Gastrocnemius medialis (tissue), 4 donors: ENCODE results near the gene CDH4. TPM values are rescaled to one million over a fixed set of nuclear protein-coding genes. Genes with fewer than 3 reads are reported as not detected.
"Not testable (repeated sequence)": the region's sequence is repeated elsewhere in the genome, so short reads cannot be mapped to it uniquely, and the experiment has no call there.

ENCODE experiments used
- ATAC-seq, 2 donors: fragments of 150-250 bp; one replicate each; pipeline ENCODE4 v1.9.1; 2016
- DNase-seq, 2 donors: peaks; one replicate each; pipeline ENCODE4 v3.0.0-alpha.2; 2019
- H3K27ac ChIP-seq, 4 donors: fragments of 200-600 bp; sonication (generic); 1 replicate in 1 of 4; 2 replicates in 3 of 4; pipeline ENCODE4 v1.5.1; 2016 to 2018; ENCODE audit warnings: mild to moderate bottlenecking in 2 of 4, moderate library complexity in 1 of 4
- H3K27me3 ChIP-seq, 3 donors: fragments of 200-600 bp; sonication (generic) in 2 of 3; 1 replicate in 1 of 3; 2 replicates in 2 of 3; pipeline versions ENCODE4 v1.5.1 to v1.6.0; 2016 to 2019; ENCODE audit warnings: mild to moderate bottlenecking in 1 of 3, moderate library complexity in 1 of 3
- H3K36me3 ChIP-seq, 2 donors: fragments of 200-600 bp; sonication (generic) in 1 of 2; one replicate each; pipeline ENCODE4 v1.5.1; 2017 to 2018
- H3K4me1 ChIP-seq, 2 donors: fragments of 200-600 bp; sonication (generic) in 1 of 2; one replicate each; pipeline ENCODE4 v1.5.1; 2016 to 2017; ENCODE audit warnings: mild to moderate bottlenecking in 2 of 2
- H3K4me3 ChIP-seq, 4 donors: fragments of 200-600 bp; sonication (generic) in 3 of 4; 1 replicate in 1 of 4; 2 replicates in 3 of 4; pipeline ENCODE4 v1.5.1; 2016 to 2019; ENCODE audit warnings: mild to moderate bottlenecking in 2 of 4
- H3K9me3 ChIP-seq, 3 donors: fragments of 200-600 bp; sonication (generic) in 2 of 3; 1 replicate in 1 of 3; 2 replicates in 2 of 3; pipeline ENCODE4 v1.5.1; 2016 to 2019
- POLR2A ChIP-seq, 2 donors: fragments of 450-650 bp; IDR thresholded peaks; one replicate each; pipeline ENCODE4 v1.6.1; 2017; ENCODE audit warnings: antibody characterized with exemption in 2 of 2, mild to moderate bottlenecking in 2 of 2, moderate library complexity in 2 of 2
- in situ Hi-C, 4 donors: fragments of 200-750 bp; cut with MboI; loops; one replicate each; pipeline versions ENCODE4 v1.15.0 to v1.8.0; 2017; ENCODE audit warnings: low sequenced_read_pairs in 4 of 4
- intact Hi-C: fragments of 100-400 bp; cut with DNase I; formaldehyde crosslinking; loops from one replicate; pipeline ENCODE4 v1.15.1; 2023; ENCODE audit warnings: low total_unique reads
- total RNA-seq, 4 donors: library from RNA; depleted of rRNA; stranded (reverse); fragments of >200 nt; gene quantifications; one replicate each; pipeline versions ENCODE4 v1.1.0 to v1.2.3, GENCODE V29; 2016
- TF ChIP-seq, protein P1 (sequence below), 5 experiments: fragments of 450-650 bp in 3 of 5; fragments of 200-600 bp in 2 of 5; sonication (generic) in 2 of 5; IDR thresholded peaks in 4 of 5; conservative IDR thresholded peaks in 1 of 5; 1 replicate in 4 of 5; 2 replicates in 1 of 5; pipeline ENCODE4 v1.5.1; 2016 to 2019; ENCODE audit warnings: antibody characterized with exemption in 5 of 5, mild to moderate bottlenecking in 3 of 5, moderate library complexity in 3 of 5

CDH4 gene
- total RNA-seq, 4 donors from 2014 or later: 0.38 to 1.2 (median 0.86) TPM

GRCh38 chr20:61400499-61400898 is 148.4 kb downstream of the CDH4 start:
- TF ChIP-seq, protein P1, sequence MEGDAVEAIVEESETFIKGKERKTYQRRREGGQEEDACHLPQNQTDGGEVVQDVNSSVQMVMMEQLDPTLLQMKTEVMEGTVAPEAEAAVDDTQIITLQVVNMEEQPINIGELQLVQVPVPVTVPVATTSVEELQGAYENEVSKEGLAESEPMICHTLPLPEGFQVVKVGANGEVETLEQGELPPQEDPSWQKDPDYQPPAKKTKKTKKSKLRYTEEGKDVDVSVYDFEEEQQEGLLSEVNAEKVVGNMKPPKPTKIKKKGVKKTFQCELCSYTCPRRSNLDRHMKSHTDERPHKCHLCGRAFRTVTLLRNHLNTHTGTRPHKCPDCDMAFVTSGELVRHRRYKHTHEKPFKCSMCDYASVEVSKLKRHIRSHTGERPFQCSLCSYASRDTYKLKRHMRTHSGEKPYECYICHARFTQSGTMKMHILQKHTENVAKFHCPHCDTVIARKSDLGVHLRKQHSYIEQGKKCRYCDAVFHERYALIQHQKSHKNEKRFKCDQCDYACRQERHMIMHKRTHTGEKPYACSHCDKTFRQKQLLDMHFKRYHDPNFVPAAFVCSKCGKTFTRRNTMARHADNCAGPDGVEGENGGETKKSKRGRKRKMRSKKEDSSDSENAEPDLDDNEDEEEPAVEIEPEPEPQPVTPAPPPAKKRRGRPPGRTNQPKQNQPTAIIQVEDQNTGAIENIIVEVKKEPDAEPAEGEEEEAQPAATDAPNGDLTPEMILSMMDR (IDR thresholded peaks at IDR 0.05 in 4 of 5, conservative IDR thresholded peaks at IDR 0.05 in 1 of 5): no peak
- TF ChIP-seq POLR2A (IDR thresholded peaks at IDR 0.05): no peak
- in situ Hi-C loops: no loop called here
- DNase-seq: no peak
- no peak overlapping the region for H3K4me3 ChIP-seq
- H3K4me1 ChIP-seq: no peaks in the 10 kb centered on the region
- H3K27ac ChIP-seq: no peak overlapping the region
- intact Hi-C loops: no loop called here
- ATAC-seq: no peak
- no peaks in the 10 kb centered on the region for H3K36me3 ChIP-seq
- H3K9me3 ChIP-seq: no peaks in the 10 kb centered on the region
- H3K27me3 ChIP-seq: no peaks in the 10 kb centered on the region

GRCh38 chr20:61404303-61404702 is 152.2 kb downstream of the CDH4 start:
- intact Hi-C loops: no loop called here
- DNase-seq (no peak), ATAC-seq (no peak)
- H3K4me1 ChIP-seq: no peaks in the 10 kb centered on the region
- in situ Hi-C loops: no loop called here
- TF ChIP-seq, protein P1 (IDR thresholded peaks at IDR 0.05 in 4 of 5, conservative IDR thresholded peaks at IDR 0.05 in 1 of 5): no peak
- TF ChIP-seq POLR2A (IDR thresholded peaks at IDR 0.05): no peak
- no peaks in the 10 kb centered on the region for H3K36me3 ChIP-seq
- no peak overlapping the region for H3K27ac ChIP-seq
- no peak overlapping the region for H3K4me3 ChIP-seq
- no peaks in the 10 kb centered on the region for H3K9me3 ChIP-seq
- no peaks in the 10 kb centered on the region for H3K27me3 ChIP-seq

DNA sequence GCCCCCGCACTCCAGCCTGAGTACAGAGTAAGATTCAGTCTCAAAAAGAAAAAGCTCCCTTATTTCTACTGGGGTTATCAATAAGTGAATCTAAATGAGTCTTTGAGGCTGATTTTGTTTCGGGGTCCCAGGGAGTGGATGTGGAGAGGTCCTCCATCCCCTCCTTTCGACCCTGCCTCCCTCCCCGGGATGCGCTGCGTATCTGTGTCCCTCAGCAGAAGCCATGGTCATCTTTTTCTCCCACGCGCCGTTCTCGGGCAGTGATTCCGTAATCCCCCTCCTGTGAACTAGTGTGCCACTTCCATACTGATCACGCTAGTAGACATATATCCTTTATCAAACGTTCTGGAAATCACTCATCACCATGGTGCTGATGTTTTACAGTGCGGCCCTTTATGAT is 152.9 kb downstream of the CDH4 start:
- no peak for ATAC-seq
- H3K9me3 ChIP-seq: no peaks in the 10 kb centered on the region
- no peaks in the 10 kb centered on the region for H3K4me1 ChIP-seq
- H3K27me3 ChIP-seq: no peaks in the 10 kb centered on the region
- no peaks in the 10 kb centered on the region for H3K36me3 ChIP-seq
- in situ Hi-C loops (no loop called here), intact Hi-C loops (no loop called here)
- H3K4me3 ChIP-seq: no peak overlapping the region
- no peak overlapping the region for H3K27ac ChIP-seq
- no peak for DNase-seq
- TF ChIP-seq POLR2A (IDR thresholded peaks at IDR 0.05): no peak
- TF ChIP-seq, protein P1 (IDR thresholded peaks at IDR 0.05 in 4 of 5, conservative IDR thresholded peaks at IDR 0.05 in 1 of 5): no peak

- DNase-seq, H3K4me3 ChIP-seq, H3K27me3 ChIP-seq, H3K4me1 ChIP-seq, H3K9me3 ChIP-seq, intact Hi-C loops, H3K27ac ChIP-seq, H3K36me3 ChIP-seq, in situ Hi-C loops, ATAC-seq: not testable (repeated sequence)
Measured at GRCh38 chr20:61406773-61407172, 154.7 kb downstream of the CDH4 start.

- ATAC-seq: no peak
- TF ChIP-seq POLR2A (IDR thresholded peaks at IDR 0.05): no peak
- TF ChIP-seq, protein P1 (IDR thresholded peaks at IDR 0.05 in 4 of 5, conservative IDR thresholded peaks at IDR 0.05 in 1 of 5): no peak
Measured at GRCh38 chr20:61407561-61407960, 155.5 kb downstream of the CDH4 start.

More at GRCh38 chr20:61407561-61407960, 155.5 kb downstream of the CDH4 start:
- Histone ChIP-seq H3K36me3 (no peaks in the 10 kb centered on the region), H3K4me3 (no peak overlapping the region), H3K27me3 (no peaks in the 10 kb centered on the region), H3K4me1 (no peaks in the 10 kb centered on the region), H3K9me3 (no peaks in the 10 kb centered on the region), H3K27ac (no peak overlapping the region)
- intact Hi-C loops (no loop called here), in situ Hi-C loops (no loop called here)
- DNase-seq: no peak
